Bronchial epithelial cell (primary cell): ENCODE data around the gene SF3B5. TPM values are rescaled to one million over a fixed set of nuclear protein-coding genes. Genes with fewer than 3 reads are reported as not detected.

ENCODE experiments used
- DNase-seq: peaks from one replicate; pipeline ENCODE4 v3.0.0-alpha.2; 2010; ENCODE audit warnings: low read depth
- FAIRE-seq: peaks from 2 replicates; lab custom pipeline; 2011; peaks lifted over from hg19 to GRCh38; lab: Jason Lieb, UNC
- H3K27me3 ChIP-seq: 2 replicates; pipeline ENCODE4 v1.5.1; 2011; ENCODE audit warnings: low read length; ENCODE audit not compliant: control insufficient read depth, insufficient read depth
- H3K36me3 ChIP-seq: 2 replicates; pipeline ENCODE4 v1.5.1; 2011; ENCODE audit warnings: low read length; ENCODE audit not compliant: control insufficient read depth, insufficient read depth
- H3K4me3 ChIP-seq: 2 replicates; pipeline ENCODE4 v1.5.1; 2011; ENCODE audit warnings: mild to moderate bottlenecking, low read depth, low read length, control low read depth
- total RNA-seq: library from RNA; depleted of rRNA; stranded (reverse); fragments of >200 nt; gene quantifications from 2 replicates; pipeline ENCODE4 v1.2.1, GENCODE V29; 2014
- TF ChIP-seq, protein P1 (sequence below): IDR thresholded peaks from 2 replicates; pipeline ENCODE4 v1.5.1; 2011; ENCODE audit warnings: mild to moderate bottlenecking, moderate library complexity, low read length, control low read depth, inconsistent platforms; ENCODE audit not compliant: insufficient read depth, severe bottlenecking

The SF3B5 gene
- total RNA-seq, 1 donor from 2014 or later: 113 TPM

DNA sequence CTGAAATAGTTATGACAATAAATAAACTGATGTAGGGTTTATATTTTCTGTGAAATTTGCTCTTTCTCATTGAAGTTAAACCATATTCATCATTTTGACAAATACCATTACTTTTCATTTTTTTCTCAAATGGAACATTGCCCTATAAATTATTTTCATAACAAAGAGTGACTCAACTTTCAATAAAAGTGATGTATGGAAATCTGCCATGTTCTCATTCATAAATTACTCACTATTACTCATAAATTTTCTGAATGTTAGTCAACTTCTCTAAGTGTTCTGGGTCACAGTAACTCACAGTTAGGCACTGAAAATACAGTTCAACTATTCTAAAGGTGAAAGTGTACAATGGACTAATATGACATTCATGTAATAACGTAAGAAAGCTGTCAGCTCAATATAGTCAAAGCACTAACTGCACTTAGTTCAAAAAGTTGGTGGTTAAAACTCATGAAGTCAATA lies 35.9 kb upstream of the SF3B5 start:
- no peak for FAIRE-seq
- Histone ChIP-seq H3K27me3 (no peaks in the 10 kb centered on the region), H3K4me3 (no peak overlapping the region), H3K36me3 (no peaks in the 10 kb centered on the region)
- TF ChIP-seq, protein P1, sequence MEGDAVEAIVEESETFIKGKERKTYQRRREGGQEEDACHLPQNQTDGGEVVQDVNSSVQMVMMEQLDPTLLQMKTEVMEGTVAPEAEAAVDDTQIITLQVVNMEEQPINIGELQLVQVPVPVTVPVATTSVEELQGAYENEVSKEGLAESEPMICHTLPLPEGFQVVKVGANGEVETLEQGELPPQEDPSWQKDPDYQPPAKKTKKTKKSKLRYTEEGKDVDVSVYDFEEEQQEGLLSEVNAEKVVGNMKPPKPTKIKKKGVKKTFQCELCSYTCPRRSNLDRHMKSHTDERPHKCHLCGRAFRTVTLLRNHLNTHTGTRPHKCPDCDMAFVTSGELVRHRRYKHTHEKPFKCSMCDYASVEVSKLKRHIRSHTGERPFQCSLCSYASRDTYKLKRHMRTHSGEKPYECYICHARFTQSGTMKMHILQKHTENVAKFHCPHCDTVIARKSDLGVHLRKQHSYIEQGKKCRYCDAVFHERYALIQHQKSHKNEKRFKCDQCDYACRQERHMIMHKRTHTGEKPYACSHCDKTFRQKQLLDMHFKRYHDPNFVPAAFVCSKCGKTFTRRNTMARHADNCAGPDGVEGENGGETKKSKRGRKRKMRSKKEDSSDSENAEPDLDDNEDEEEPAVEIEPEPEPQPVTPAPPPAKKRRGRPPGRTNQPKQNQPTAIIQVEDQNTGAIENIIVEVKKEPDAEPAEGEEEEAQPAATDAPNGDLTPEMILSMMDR: no peak
- peak; percentile 94 for DNase-seq

DNA sequence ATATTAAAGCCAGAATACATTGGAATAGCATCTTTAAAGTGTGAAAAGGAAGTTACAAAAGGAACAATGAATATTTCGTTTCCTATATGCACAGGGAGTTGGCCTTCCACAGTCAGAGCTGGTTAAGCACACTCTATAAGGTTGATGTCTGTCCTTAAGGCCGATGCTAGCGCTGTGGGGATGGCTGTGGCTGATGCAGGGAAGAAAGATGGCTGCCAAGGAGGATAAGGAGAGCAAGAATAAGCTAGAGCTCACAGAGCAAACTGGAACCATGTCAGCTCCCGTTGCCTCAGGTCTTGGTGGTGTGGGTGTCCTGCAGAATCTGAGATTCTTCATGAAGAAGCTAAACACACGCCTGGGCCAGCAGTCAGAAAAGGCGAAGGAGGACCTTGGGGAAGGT lies 34.1 kb upstream of the SF3B5 start:
- H3K4me3 ChIP-seq: no peak overlapping the region
- TF ChIP-seq, protein P1: no peak
- DNase-seq (no peak), FAIRE-seq (no peak)
- H3K36me3 ChIP-seq: no peaks in the 10 kb centered on the region
- no peaks in the 10 kb centered on the region for H3K27me3 ChIP-seq

DNA sequence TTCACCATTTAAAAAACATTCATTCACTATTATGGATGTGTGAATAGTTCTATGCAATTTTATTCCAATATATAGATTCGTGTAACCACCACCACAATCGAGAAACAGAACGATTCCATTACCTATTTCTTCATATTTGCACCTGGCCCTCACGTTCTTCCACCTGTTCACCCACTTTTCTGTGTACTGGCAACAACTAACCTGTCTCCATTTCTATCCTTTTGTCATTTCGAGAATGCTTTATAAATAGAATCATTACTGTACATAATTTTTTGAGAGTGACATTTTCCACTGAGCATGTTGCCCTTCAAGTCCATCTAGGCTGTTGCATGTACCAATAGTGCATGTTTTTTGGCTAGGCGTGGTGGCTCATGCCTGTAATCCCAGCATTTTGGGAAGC lies 31.7 kb upstream of the SF3B5 start:
- H3K4me3 ChIP-seq: no peak overlapping the region
- TF ChIP-seq, protein P1: no peak
- FAIRE-seq (no peak), DNase-seq (no peak)
- no peaks in the 10 kb centered on the region for H3K27me3 ChIP-seq
- H3K36me3 ChIP-seq: no peaks in the 10 kb centered on the region

DNA sequence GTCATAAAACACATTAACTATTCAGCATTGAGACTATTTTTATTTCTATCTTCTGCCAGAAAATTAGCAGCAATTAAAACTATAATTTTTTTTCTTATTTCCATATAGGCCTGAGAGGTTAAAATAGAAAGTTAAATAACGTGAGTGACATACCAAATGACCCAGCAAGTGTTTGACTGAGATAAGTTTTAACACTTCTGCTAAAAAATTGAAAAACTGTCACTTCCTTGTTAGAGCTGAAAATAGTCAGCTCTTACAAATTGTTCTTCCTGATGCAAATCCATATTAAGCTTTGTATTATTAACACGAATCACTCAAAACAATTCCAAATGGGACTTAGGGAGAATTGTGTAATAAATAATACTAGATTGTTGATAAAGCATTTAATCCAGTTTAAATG lies 28.5 kb upstream of the SF3B5 start:
- TF ChIP-seq, protein P1: no peak
- no peak for DNase-seq
- no peak for FAIRE-seq

DNA sequence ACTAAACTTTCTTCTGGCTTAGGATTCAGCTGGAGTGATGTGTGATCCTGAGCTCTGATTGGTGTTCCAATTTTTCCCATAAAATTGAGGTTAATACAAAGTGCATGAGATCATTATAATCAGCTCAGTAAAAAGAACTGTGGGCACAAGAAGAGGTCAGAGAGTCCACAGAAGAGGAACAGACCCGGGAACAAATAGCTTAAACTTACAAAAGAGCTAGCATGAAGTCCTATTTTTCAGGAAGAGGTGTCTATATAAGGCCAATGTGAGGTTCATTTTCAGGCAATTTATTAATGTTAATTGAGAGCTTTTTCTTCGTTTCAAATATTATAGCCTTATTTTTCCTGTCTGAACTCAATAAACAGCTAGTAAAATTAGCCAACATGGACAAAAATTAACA lies 28.0 kb upstream of the SF3B5 start:
- H3K36me3 ChIP-seq: no peaks in the 10 kb centered on the region
- TF ChIP-seq, protein P1: no peak
- FAIRE-seq: no peak

More for the DNA sequence above, 28.5 kb upstream of the SF3B5 start:
- Histone ChIP-seq H3K36me3 (no peaks in the 10 kb centered on the region), H3K27me3 (no peaks in the 10 kb centered on the region), H3K4me3 (no peak overlapping the region)

DNA sequence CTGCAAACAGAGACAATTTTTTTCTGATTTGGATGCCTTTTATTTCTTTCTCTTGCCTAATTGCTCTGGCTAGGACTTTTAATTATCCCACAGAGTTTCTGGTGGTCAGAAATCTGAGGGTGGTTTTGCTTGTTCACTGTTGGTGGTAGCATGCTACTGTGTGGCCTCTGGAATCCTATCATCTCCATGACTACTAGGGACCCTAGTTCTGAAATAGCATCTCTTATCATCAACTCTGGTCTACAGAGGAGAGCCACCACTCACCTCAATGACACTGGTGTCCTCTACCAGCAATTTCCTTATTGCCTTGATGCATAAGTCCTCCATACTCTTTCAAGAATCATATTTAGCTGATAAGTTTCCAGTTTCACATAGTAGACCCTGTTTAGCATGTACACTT lies 27.5 kb upstream of the SF3B5 start:
- TF ChIP-seq, protein P1: no peak
- Histone ChIP-seq H3K4me3 (no peak overlapping the region), H3K36me3 (no peaks in the 10 kb centered on the region), H3K27me3 (no peaks in the 10 kb centered on the region)
- FAIRE-seq (no peak), DNase-seq (no peak)

More for the DNA sequence above, 28.0 kb upstream of the SF3B5 start:
- Histone ChIP-seq H3K27me3 (no peaks in the 10 kb centered on the region), H3K4me3 (no peak overlapping the region)
- DNase-seq: no peak
